Head of caudate nucleus (tissue), 42 donors: ENCODE results near the gene FRMD4B.
"Not testable (repeated sequence)": the region's sequence is repeated elsewhere in the genome, so short reads cannot be mapped to it uniquely, and the experiment has no call there.

Source experiments
- DNase-seq, 42 donors: peaks; one replicate each; pipeline versions ENCODE4 v3.0.0 to v3.0.0-alpha.2; 2020 to 2021; ENCODE audit warnings: mixed read lengths in 7 of 42
- intact Hi-C: fragments of 100-400 bp; cut with DNase I; formaldehyde crosslinking; loops from one replicate; pipeline ENCODE4 v1.15.0; 2022

FRMD4B gene

DNA sequence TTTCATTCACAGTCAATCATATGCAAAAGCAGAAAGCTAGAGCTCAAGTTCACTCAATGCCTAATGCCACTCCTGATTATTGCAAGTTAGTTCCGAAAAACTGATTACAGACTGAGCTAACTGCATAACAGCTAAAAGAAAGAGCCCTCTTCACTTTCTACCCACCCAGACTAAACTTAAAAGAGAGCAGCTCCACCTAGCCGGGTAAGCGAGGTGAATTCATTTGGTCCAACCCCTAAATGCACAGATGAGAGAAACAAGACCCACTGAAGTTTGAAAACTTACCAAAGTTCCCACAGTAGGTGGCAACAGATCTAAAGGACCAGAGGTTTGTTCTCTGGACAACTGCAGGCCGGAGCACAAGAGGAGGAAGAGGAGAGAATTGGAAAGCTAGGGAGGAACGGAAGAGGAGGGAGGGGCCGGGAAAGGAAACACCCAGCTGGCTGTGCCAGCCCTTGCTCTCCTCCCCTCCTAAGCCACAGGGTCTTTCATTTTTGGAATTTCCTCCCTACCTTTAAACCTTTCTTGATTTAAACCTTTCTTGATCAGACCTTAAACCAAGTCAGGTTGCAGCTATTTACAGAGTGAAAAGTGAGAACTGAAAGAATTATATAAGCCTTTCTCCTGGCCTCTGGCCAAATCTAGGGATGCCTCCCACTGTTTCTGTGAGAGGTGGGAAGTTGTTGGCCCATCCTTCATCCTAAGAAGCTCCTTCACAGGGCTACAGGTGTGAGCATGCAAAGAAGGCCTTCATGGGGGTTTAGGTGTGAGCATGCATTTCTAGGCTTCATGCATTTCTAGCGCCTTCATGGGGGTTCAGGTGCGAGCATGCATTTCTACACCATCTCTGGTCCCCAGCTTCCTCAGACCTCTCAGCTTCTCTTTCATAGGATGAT is 148.8 kb downstream of the FRMD4B start:
- DNase-seq = peak in 10 of 42 donors; percentile 22 to 58 (median 37)
- intact Hi-C loops = no loop called here

DNA sequence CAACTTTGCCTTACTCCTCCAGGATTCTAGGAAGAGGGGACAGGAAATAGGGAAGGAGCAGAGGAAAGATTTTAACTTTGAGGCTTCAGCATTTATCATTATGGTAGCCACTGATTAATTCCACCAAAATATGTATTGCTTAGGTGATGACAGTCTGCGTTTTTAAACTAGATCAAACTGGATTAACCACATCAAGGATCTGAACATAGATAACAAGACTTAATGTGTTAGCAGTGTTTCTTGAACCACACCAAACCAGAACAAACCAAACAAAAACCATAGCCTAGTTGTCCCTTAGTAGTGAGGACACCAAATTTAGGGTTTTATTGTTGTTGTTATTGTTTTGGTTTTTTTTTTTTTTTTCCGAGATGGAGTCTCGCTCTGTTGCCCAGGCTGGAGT is 150.0 kb downstream of the FRMD4B start:
- no peak for DNase-seq
- intact Hi-C loops = no loop called here

DNA sequence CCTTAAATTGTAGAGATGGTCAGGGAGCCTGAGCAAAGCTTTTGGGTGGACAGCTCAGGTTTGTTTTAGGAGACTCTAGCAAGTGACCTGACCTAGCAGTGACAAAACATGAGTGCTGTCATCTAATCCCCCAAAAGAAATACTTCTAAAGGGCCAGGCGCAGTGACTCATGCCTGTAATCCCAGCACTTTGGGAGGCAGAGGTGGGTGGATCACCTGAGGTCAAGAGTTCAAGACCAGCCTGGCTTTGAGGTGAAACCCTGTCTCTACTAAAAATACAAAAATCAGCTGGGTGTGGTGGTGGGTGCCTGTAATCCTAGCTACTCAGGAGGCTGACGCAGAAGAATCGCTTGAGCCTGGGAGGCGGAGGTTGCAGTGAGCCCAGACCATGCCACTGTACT is 150.7 kb downstream of the FRMD4B start:
- DNase-seq = peak in 1 of 42 donors; percentile 25

DNA sequence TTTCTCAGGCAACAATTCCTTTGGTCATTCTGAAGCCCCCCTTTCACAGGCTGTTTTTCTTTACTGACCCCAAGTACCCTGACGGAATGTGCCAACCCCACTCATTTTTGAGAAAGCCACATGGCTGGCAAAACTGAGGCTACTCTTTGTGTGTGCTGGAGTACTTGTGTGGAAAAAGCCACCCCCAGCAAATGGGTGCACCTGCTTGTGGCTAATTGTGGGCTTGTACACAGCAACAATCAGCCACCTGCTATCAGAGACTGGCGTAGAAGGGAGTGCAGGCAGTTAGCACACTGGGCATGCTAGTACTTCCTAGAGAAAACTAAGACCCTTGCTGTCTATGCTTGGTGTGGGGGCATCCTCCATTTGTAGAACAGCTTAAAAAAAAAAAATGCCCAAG is 153.4 kb downstream of the FRMD4B start:
- peak in 1 of 42 donors; percentile 38 for DNase-seq
- intact Hi-C loops = no loop called here

More for the DNA sequence above, 150.7 kb downstream of the FRMD4B start:
- intact Hi-C loops = not testable (repeated sequence)

DNA sequence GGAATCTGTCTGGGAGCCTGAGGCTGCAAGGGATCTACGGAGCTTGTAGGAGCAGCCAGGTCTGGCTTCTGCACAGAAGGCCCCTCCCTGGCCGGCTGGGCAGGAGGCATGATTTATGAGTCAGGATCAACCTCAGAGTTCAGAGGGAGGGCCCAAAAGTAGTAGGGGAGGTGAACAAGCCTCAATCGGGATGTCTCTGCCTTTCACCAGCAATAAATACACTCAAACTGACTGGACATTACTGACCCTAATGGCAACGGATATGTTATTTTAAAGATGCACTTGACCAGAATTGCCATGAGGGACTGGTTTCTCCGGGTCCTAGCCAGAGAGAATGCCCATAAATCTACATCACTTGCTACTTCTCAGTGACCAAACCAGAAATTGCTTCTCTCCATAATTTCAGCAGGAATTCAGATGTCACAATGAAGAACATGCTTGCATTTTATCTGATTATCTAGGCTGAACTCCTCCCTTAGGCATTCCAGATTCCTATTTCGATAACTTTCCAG is 153.9 kb downstream of the FRMD4B start:
- intact Hi-C loops = no loop called here
- peak in 1 of 42 donors; percentile 40 for DNase-seq

DNA sequence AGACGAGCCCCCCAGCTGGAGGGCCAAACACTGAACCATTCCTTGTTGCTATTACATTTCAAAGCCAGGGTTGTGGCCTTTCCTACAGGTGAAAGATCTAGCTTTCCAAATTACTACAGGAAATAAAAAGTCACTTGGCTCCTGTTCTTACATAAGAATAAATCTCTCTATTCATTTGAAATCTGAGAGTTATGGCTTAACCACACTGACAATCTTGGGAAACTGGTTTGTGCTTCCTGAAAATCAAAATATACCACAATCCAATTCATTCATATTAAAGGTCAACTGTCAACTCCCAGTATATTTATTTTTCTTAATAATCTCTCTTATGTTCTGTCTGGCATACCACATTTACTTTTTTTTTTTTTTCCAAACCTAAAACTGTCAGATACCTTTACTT is 159.8 kb downstream of the FRMD4B start:
- no peak for DNase-seq
- intact Hi-C loops = no loop called here

- intact Hi-C loops = no loop called here
- no peak for DNase-seq
Measured at GRCh38 chr3:69219101-69219708, 166.7 kb downstream of the FRMD4B start.

GRCh38 chr3:69218079-69218478 is 167.8 kb downstream of the FRMD4B start:
- intact Hi-C loops = no loop called here
- no peak for DNase-seq

DNA sequence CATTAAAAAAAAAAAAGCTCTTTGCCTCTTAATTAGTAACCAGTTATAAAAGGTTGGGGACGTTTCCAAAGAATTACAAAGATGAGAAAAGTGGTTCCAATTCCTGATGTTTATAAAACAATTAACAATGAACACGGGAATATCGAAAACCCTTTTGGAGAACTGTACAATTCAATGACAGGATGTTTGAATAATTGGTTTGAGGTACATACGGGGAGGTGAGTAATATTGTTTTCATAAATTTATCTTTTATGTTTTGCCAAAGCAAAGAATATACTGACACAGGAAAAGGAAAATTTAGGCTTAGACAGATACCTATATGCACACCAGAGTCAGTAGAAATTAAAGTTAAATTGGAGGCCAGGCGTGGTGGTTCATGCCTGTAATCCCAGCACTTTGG is 168.9 kb downstream of the FRMD4B start:
- intact Hi-C loops = no loop called here

GRCh38 chr3:69214241-69214640 is 171.6 kb downstream of the FRMD4B start:
- no peak for DNase-seq
- intact Hi-C loops = no loop called here

More for the DNA sequence above, 168.9 kb downstream of the FRMD4B start:
- DNase-seq = no peak

DNA sequence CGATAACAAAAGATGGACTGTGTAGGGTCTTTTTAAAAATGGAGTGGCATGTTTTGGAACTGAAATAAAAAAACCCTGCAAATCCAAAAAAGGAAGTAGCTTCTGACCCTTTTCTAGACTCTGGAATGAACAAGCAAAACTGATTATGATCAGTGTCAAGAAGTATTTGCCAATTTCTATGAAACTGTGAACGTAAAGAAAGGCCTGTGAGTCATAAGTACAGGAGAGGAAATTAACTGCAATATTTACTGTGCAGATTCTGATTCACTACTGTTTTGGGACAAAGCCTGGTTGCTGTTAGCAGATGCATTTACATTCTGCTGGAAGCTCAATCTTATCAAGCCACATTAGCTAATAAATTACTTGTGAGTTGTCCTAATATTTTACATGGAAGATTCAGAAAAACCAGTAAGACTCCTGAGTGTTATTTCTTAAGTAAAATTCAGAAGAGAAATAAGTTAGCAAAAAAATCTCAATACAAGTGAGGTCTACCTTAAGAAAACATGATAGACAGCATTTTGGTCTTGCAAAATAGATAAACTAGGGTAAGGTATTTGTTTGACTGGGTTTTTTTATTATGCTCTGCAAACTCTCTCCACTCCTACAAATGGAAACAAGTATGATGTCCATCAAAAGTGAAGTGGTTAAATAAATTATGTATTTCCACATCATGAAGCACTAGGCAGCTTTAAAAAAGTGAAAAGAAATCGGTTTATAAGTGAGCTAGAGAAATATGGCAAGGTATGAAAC is 173.3 kb downstream of the FRMD4B start:
- intact Hi-C loops = no loop called here
- DNase-seq = no peak

DNA sequence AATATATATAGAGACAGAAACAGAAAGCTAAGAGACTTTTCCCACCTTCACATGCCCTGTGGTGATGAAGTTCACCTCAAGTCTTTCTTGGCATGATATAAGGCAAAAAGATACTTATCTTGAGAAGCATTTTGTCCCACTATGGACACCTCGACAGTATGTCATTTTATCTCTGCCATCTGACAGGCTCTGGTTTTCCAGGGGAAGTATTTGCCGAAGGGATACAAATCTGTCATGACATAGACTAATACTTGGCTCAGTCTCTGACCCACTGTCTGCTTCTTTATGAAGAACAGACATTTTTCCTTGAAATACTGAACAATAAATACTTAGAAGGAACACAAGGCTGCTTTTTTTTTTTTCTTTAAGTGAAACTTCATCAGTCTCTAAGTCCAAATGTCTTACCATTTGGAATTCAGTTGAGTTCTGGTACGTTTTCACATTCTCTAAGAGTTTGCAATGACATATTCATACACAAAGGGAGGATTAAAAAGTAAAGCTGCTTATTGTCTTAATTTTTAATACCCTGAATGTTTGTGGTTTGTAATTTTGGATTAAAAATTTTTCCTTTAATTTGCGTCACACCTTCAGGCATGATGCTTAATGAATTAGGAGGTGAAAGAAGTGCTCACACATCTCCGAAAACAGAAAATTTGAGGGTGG is 175.7 kb downstream of the FRMD4B start:
- DNase-seq = no peak
- intact Hi-C loops = no loop called here

DNA sequence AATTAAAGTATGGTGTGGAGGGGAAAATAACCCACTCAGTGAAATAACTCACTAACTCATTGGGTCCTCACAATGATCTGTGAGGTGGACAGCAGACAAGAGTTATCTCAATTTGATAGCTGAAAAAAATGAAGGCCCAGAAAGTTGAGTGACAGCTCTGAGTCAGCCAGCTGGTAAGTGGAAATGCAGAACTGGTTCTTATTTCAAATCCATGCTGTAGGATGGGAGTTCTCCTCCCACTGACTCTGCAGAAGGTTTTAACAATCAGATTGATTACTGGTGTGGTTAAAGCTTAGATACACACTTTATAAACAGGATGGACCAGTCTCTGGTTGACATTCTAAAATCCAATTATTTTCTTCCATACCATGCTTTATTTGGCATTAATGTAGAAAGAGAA is 176.5 kb downstream of the FRMD4B start:
- intact Hi-C loops = no loop called here
- peak in 1 of 42 donors; percentile 17 for DNase-seq

DNA sequence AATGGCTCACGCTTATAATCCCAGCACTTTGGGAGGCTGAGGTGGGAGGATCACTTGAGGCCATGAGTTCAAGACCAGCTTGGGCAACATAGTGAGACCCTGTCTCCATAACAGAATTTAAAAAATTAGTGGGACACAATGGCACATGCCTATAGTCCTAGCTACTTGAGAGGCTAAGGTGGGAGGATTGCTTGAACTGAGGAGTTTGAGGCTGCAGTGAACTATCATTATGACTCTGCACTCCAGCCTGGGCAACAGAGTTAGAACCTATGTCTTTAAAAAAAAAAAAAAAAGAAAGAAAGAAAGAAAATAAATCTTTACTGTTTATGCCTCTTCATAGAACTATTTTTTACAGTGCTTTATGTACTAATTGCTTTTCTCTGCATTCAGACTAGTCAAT is 178.9 kb downstream of the FRMD4B start:
- intact Hi-C loops = no loop called here
- DNase-seq = no peak

- DNase-seq = no peak
- intact Hi-C loops = no loop called here
Measured at GRCh38 chr3:69205385-69205784, 180.5 kb downstream of the FRMD4B start.

- intact Hi-C loops = no loop called here
- no peak for DNase-seq
Measured at GRCh38 chr3:69204315-69204957, 181.5 kb downstream of the FRMD4B start.

DNA sequence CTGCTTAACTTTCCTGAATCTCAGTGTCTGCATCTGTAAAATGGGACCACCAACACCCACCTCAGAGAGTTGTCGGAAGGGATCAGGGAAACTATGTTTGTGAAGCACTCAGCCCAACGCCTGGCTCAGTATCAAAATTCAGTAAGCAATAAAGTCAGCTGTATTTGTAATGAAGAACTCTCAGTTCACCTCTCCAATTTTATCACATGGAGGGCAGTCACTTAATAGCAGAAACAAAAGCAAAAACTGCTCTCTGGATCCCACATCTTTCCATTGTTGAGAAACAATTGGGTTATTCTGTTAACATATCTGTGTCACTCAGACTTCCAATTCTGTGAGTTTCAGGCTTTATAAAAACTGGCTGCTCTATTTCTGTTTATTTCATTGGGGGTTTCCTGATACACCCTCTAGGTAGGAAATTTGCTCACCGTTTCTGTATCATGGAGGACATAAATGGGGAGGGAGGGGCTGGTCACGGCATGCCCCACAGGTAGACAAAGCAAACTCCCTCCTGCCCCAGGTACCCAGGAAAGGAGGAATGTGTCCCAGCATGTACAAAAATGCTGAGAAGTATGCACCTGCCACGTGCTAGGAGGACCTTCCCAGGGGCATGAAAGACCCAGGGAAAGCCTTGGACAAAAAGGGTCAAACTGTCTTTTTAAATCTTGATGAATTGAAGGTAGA is 182.1 kb downstream of the FRMD4B start:
- intact Hi-C loops = no loop called here
- peak in 1 of 42 donors; percentile 23 for DNase-seq

- no peak for DNase-seq
- intact Hi-C loops = no loop called here
Measured at GRCh38 chr3:69201658-69202057, 184.2 kb downstream of the FRMD4B start.
